Stimulated activated CD4-positive, alpha-beta T cell treated with anti-CD3 and anti-CD28 coated beads, Interleukin-12 subunit alpha, Interleukin-12 subunit beta, amount 100 ng/mL, for 48 hours (primary cell): ENCODE results near the gene ETF1.

ENCODE experiments used
- DNase-seq, 3 donors: peaks; one replicate each; pipeline ENCODE4 v3.0.0-alpha.2; 2020; ENCODE audit warnings: low read depth in 2 of 3, low spot score in 1 of 3

The ETF1 gene

DNA sequence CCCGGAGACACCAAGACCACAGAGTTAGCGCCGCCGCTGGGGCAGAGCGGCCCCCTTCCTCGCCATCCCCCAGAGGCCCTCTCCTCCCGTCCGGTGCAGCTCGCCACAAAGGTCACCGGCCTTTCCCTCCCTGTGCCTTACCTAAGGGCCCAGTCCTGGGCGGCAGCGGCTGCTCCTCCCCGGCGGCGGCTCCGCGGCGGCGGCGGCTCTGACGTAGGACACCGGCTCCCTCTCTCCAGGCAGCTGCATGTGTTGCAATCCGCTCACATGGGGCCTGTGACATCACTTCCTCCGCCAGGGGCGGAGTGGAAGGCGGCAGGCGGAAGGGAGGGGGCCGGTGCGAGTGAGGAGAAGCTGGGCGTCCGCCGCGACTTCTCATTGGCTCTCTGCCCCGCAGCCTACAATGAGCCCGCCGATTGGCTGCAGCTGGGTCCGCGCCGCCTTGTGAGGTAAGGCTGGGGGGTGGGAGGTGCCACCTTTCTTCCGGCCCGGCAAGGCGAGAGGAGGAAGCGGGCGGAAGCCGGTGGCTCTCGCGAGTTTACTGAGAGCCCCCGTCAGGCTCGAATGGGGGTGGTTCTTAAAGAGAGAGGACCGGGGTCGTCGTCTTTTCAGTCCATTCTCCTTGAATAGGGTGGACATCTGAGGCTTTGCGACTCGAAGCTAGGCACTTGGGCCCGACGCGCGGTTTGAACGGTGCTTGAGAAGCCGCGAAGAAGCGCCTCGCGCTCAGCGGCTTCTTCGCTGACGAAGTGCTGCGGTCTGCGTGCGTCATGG, at the start of gene ETF1:
Gene ETF1, minus strand, starts transcription at position 281 of the 774 bp plus-strand sequence. CDS start 318 bp downstream, outside the sequence.
- DNase-seq: peak; percentile 99 to 100 (median 99)

GRCh38 chr5:138588013-138588788, 45.2 kb upstream of the ETF1 start:
- no peak for DNase-seq

- DNase-seq: no peak
Measured at GRCh38 chr5:138585157-138585556, 42.1 kb upstream of the ETF1 start.

- DNase-seq: no peak
Measured at GRCh38 chr5:138583984-138584637, 41.1 kb upstream of the ETF1 start.

DNA sequence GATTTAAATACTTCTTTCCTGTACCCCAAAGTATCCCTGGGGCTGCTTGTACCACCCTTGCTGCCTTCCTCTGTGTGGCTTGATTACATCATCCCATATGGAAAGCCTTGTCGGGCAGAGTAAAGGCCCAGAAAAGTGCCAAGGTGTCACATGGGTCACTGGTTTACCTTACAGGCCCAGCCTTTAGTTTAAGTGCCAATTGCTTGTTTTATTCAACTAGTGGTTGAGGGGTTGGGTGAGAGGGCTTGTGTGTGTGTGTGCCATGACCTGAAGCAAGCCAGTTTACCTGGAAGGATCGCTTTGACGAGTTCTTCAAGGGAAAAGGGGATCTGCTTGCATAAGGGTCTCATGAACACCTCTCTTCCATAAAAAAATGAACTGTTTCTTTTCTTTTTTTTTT, 39.9 kb upstream of the ETF1 start:
- no peak for DNase-seq

DNA sequence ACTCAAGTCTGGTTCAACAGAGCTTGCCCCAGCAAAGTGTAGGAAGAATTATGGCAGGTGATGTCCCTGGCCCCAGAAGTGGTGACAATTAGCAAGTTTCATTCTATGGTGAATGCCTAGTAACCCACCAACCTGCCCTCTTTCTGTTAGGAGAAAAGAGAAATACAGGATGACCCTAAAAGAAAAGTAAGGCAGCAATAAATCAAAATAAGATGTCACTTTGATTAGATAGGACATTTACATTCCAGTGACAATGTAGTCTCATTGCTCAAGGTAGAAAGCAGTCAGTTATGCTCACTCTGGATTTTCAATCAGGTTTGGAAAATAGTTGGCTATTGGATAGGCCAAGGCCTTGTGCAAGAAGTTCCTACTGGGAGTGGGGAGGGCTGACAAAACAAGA, 37.7 kb upstream of the ETF1 start:
- no peak for DNase-seq

DNA sequence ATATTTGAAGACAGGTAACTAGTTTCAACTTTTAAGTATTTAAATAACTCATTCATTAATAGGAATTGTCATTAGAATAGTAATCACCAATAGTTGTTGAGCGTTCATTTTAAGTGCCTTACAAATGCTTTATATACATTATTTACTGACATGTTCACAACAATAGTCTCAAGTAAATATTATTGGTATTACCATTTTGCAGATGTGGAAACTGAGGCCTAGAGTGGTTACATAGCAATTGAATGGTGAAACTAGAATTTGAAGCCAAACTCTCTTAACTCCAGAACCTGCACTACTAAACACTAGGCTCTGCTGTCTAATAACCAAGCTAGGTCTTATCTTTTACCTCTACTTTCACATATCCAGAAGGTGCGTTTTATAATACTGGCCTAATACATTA, 37.0 kb upstream of the ETF1 start:
- no peak for DNase-seq

GRCh38 chr5:138579517-138579863, 36.5 kb upstream of the ETF1 start:
- DNase-seq: no peak

DNA sequence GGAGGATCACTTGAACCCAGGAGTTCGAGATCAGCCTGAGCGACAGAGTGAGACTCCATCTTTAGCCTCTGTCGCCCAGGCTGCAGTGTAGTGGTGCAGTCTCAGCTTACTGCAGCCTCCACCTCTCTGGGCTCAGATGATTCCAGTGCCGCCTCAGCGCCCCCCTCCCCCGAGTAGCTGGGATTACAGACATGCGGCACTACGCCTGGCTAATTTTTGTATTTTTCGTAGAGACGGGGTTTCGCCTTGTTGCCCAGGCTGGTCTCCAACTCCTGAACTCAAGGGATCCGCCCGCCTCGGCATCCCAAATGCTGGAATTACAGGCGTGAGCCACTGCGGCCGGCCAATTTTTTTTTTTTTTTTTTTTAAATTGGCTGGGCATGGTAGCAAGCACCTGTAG, 34.4 kb upstream of the ETF1 start:
- DNase-seq: no peak

DNA sequence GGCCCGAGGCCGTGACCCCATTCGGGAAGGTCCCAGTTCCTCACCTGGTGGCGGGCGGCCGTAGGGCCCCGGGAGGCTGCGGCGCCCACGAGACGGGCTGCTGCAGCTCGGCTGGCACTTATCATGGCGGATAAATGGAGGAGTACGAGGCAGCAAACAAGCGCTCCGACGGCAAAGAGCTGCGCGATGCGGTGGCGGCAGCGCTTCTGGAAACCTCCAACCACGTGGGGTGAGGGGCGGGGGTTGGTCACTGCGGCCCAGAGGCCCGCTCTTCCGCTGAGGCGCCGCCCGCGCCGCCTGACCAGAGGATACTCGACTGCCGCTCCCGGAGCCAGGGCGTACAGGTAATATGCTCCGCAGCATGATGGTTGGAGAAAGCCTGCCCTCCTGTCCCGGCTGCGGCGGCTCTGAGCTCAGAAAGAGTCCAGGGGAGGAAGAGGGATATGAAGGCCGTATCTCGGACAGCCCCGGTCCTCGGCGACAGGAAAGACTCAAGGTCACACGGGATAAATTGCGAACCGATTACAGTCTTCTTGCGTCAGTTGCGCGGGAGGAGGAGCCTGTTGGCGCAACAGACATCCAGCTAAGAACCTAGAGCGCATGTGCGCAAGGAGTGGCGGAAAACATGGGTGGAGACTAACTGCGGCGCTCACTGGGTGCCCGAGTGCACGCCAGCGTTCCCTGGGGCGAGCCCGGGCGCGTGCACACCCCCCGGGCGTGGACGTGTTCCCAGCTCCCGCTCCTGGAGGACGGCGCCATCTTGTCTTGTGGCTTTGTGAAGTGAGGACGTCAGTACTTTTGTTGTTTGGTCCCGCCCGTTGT, 32.4 kb upstream of the ETF1 start, which contains the start of gene HSPA9:
Gene HSPA9, minus strand, starts transcription at position 208 of the 822 bp plus-strand sequence. Its CDS starts 83 bp downstream, at position 125.
- DNase-seq: peak; percentile 93 to 97 (median 96)

DNA sequence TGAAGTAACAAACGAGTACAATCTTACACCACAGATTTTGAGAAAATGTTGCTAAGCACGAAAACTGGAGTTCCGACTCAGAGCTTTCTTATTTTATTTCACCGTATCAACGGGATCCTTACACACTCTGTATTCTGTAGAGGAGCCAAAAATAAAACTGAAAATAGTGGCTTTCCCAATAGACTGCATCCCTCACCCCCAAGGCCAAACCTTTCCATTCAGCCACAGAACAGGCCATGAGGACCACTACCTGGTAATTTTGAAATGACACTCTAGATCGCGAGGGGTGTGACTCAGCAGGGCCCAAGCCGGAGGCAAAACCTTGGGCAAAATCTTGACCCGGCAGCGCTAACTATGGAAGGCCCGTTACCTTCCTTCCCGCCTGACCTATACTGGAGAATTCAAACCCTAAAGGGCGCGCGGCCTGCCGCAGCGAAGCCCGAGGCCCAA, 31.7 kb upstream of the ETF1 start:
- DNase-seq: no peak

- no peak for DNase-seq
Measured at GRCh38 chr5:138573949-138574670, 31.1 kb upstream of the ETF1 start.

DNA sequence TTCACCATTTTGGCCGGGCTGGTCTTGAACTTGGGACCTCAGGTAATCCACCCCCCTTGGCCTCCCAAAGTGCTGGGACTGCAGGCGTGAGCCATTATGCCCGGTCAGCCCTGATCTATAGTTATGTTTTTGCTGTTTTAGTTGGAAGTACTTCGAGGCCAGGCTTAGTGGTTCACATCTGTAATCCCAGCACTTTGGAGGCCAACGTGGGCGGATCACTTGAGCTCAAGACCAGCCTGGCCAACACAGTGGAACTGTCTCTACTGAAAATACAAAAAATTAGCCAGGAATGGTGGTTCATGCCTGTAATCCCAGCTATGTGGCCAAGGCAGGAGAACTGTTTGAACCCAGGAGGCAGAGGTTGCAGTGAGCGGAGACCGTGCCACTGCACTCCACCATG, 30.2 kb upstream of the ETF1 start:
- no peak for DNase-seq

DNA sequence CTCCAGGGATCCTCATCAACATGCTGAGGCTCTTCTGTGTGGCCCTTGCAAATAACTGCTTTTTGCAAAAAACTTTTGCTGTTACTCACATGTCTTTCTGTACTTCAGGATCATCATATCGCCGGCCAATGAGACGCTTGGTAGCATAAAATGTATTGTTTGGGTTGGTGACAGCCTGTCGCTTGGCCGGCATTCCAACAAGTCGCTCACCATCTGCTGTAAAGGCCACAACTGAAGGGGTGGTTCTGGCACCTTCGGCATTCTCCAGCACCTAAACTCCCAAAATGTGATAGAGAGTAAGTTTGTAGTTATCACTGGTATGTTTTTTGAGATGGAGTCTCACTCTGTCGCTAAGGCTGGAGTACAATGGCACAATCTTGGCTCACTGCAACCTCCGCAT, 27.8 kb upstream of the ETF1 start:
- DNase-seq: no peak

- DNase-seq: no peak
Measured at GRCh38 chr5:138569782-138570181, 26.7 kb upstream of the ETF1 start.

DNA sequence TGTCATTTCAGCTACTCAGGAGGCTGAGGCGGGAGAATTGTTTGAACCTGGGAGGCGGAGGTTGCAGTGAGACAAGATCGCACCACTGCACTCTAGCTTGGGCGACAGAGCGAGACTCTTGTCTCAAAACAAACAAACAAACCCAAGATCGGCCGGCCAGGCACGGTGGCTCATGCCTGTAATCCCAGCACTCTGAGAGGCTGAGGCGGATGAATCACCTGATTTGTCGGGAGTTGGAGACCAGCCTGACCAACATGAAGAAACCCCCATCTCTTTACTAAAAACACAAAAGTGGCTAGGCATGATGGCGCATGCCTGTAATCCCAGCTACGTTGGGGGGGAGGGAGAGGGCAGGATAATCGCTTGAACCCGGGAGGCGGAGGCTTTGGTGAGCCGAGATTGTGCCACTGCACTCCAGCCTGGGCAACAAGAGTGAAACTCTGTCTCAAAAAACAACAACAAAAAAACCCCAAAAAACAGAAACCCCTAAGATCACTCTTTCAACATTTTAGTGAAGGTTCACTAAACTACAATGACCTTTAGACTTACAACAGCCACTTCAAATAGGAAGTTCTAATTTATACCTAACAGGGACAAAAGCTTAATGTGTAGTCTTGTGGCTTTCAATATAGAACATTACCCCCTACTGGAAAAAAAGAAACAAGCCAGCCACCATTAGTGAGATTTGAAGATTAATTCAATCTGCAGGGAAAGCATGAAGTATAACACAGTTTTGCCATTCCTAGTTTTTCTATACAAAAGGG, 25.2 kb upstream of the ETF1 start:
- DNase-seq: no peak

DNA sequence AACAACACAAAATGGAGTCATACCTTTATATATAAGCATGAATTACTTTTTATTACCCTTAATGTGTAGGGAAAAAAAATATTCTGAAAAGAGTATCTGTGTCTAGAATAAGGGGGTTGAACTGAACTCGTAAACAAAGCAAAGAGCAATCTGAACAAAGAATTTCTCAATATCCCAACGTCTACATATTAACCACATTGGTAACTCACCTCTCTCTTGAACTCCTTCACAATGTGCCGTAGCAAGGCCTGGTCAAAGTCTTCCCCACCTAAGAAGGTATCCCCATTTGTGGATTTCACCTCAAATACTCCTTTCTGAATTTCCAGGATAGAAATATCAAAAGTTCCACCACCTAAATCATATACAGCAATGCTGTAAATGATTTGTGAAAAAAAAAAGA, 23.8 kb upstream of the ETF1 start:
- no peak for DNase-seq

GRCh38 chr5:138565100-138565821, 22.2 kb upstream of the ETF1 start:
- DNase-seq: no peak

- no peak for DNase-seq
Measured at GRCh38 chr5:138564242-138564641, 21.2 kb upstream of the ETF1 start.
